Measurements from ENCODE around the gene TENT4B. TPM values are rescaled to one million over a fixed set of nuclear protein-coding genes. Genes with fewer than 3 reads are reported as not detected.

The TENT4B gene
- total RNA-seq, 1 donor from 2014 or later, result 7.1 TPM

DNA sequence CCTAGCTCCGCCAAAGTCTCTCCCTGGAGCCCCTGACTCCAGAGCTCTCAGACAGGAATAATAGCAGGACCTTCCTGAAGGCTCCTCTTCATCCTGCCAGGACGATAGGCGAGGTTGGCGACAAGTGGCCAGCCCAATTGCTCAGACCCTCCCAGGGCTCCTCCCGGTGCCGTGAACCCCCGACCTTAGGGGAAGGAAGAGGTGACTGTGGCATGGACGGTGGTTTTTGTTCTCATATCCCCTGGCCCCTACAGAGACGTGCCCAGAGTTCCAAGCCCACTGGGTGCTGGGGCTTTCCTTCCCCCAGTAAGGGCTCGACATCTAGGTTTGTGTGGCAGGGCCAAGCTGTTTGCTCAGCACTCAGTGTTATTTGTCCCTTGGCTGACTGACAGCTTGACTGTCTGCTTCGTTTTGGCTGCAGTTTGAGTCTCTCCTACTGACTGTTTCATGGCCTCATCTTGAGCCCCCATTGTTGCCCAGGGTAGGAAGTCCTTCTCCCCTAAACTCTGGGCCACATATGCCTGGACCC lies 108.7 kb downstream of the TENT4B start:
- H3K9me3 Mint-ChIP-seq (ENCODE audit: unreplicated experiment), result no peaks in the 10 kb centered on the region
- H3K27ac Mint-ChIP-seq (ENCODE audit: unreplicated experiment), result no peak overlapping the region
- H3K4me3 Mint-ChIP-seq (ENCODE audit: unreplicated experiment), result no peak overlapping the region
- H3K27me3 Mint-ChIP-seq (ENCODE audit: unreplicated experiment), result no peaks in the 10 kb centered on the region
- TF ChIP-seq, protein P1, sequence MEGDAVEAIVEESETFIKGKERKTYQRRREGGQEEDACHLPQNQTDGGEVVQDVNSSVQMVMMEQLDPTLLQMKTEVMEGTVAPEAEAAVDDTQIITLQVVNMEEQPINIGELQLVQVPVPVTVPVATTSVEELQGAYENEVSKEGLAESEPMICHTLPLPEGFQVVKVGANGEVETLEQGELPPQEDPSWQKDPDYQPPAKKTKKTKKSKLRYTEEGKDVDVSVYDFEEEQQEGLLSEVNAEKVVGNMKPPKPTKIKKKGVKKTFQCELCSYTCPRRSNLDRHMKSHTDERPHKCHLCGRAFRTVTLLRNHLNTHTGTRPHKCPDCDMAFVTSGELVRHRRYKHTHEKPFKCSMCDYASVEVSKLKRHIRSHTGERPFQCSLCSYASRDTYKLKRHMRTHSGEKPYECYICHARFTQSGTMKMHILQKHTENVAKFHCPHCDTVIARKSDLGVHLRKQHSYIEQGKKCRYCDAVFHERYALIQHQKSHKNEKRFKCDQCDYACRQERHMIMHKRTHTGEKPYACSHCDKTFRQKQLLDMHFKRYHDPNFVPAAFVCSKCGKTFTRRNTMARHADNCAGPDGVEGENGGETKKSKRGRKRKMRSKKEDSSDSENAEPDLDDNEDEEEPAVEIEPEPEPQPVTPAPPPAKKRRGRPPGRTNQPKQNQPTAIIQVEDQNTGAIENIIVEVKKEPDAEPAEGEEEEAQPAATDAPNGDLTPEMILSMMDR (IDR thresholded peaks at IDR 0.05; ENCODE audit: unreplicated experiment), result no peak
- no peak for DNase-seq (ENCODE audit: low spot score)
- no peaks in the 10 kb centered on the region for H3K36me3 Mint-ChIP-seq (ENCODE audit: low read depth, unreplicated experiment)
- peaks cover 4% of the 10 kb centered on the region for H3K4me1 Mint-ChIP-seq (ENCODE audit: unreplicated experiment)

DNA sequence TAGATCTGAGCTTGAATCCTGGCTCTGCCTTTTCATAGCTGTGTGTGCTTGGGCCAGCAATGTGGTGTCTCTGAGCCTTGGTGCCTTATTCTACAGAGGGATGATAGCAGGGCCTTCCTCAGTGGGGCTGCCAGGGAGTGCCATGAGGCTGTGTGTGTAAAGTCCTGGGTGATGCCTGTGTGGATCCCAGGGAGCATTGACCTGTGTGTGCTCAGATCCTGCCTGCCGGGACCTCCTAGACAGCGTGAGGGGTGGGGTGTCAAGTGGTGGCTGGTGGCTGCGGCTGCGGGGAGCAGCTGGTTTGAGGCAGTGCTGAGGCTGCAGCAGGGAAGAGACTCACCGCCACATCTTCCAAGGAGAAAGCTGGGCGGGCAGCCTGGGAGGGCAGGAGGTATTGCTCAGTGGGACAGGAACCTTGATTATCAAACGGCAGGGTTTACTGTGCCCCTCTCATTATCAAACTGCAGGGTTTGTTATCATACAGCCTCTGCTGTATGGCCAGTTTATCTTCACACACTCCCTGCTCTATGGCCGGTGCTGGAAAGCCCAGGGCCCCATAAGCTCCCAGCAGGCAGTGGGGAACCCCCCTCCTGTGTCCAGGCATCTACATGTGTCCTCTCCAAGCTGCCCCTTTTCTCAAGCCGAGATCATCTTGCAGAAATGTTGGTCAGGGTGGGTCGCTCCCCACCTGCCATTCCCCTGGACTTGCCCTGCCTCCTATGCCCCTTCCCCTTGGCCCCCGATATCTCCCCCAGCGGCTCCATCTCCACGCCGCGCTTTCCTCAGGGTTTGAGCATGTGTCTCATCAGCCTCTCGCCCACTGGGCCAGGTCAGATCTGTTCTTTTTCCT lies 110.2 kb downstream of the TENT4B start:
- H3K4me3 Mint-ChIP-seq (ENCODE audit: unreplicated experiment), result no peak overlapping the region
- H3K9me3 Mint-ChIP-seq (ENCODE audit: unreplicated experiment), result no peaks in the 10 kb centered on the region
- no peak overlapping the region for H3K27ac Mint-ChIP-seq (ENCODE audit: unreplicated experiment)
- no peaks in the 10 kb centered on the region for H3K36me3 Mint-ChIP-seq (ENCODE audit: low read depth, unreplicated experiment)
- no peaks in the 10 kb centered on the region for H3K27me3 Mint-ChIP-seq (ENCODE audit: unreplicated experiment)
- DNase-seq (ENCODE audit: low spot score), result no peak
- TF ChIP-seq, protein P1 (IDR thresholded peaks at IDR 0.05; ENCODE audit: unreplicated experiment), result no peak
- H3K4me1 Mint-ChIP-seq (ENCODE audit: unreplicated experiment), result peaks cover 14% of the 10 kb centered on the region

DNA sequence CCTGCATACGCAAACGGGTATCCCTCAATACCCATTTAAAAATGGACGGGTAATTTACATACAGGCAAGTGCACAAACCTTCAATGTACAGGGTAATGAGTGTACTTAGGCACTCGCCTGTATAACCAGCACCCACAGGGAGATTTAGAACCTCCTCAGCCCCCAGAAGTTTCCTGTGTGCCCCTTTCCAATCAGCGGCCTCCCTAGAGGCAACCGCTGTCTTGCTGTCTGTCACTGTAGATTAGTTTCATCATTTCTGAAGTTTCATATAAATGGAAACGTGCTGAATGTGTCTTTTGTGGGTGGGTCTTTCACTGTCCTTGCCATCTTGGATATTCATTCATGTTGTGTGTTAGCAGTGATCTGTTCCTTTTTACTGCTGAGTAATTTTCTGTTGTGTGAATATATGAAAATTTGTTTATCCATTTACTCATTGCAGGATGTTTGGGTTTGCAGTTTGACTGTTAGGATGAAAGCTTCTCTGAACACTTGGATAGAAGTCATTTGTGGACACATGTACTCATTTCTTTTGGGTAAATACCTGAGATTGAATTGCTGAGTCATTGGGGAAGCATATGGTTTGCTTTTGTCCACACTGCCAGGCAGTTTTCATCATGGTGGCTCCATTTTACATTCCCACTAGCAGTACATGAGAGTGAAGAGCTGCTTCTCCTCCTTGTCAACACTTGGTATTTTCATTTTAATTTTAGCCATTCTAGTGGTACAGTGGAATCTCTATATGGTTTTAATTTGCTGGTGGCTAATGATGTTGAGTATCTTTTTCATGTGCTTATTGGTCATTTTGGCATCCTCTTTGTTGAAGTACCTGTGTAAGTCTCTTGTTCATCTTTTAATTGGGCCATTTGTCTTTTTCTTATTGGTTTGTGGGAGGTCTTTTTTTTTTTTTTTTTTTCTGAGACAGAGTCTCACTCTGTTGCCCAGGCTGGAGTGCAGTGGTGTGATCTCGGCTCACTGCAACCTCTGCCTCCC lies 111.1 kb downstream of the TENT4B start:
- no peak for DNase-seq (ENCODE audit: low spot score)
- TF ChIP-seq, protein P1 (IDR thresholded peaks at IDR 0.05; ENCODE audit: unreplicated experiment), result no peak
- H3K9me3 Mint-ChIP-seq (ENCODE audit: unreplicated experiment), result no peaks in the 10 kb centered on the region
- H3K36me3 Mint-ChIP-seq (ENCODE audit: low read depth, unreplicated experiment), result peaks cover 3% of the 10 kb centered on the region
- no peak overlapping the region for H3K4me3 Mint-ChIP-seq (ENCODE audit: unreplicated experiment)
- H3K4me1 Mint-ChIP-seq (ENCODE audit: unreplicated experiment), result peaks cover 14% of the 10 kb centered on the region
- no peak overlapping the region for H3K27ac Mint-ChIP-seq (ENCODE audit: unreplicated experiment)
- no peaks in the 10 kb centered on the region for H3K27me3 Mint-ChIP-seq (ENCODE audit: unreplicated experiment)

DNA sequence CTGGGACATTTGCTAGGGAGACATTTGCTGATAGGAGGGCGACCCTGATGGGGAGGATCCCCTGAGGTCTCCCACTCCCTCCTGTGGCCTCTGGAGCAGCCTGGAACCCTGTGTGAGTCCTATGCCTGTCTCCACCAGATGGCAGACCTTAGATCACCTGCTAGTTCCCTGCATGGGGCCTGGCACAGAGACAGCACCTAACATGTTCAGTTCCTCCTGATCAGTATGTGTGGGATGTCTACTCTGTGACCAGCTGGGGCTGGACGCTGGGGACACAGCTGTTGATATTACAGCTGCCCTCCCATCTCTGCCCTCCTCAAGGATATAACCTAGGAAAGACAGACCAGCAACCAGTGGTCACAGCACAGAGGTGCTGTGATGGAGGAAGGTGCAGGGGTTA lies 112.2 kb downstream of the TENT4B start:
- no peak overlapping the region for H3K4me3 Mint-ChIP-seq (ENCODE audit: unreplicated experiment)
- H3K27ac Mint-ChIP-seq (ENCODE audit: unreplicated experiment), result no peak overlapping the region
- TF ChIP-seq, protein P1 (IDR thresholded peaks at IDR 0.05; ENCODE audit: unreplicated experiment), result no peak
- peaks cover 14% of the 10 kb centered on the region for H3K4me1 Mint-ChIP-seq (ENCODE audit: unreplicated experiment)
- no peaks in the 10 kb centered on the region for H3K27me3 Mint-ChIP-seq (ENCODE audit: unreplicated experiment)
- no peaks in the 10 kb centered on the region for H3K9me3 Mint-ChIP-seq (ENCODE audit: unreplicated experiment)
- no peak for DNase-seq (ENCODE audit: low spot score)
- peaks cover 3% of the 10 kb centered on the region for H3K36me3 Mint-ChIP-seq (ENCODE audit: low read depth, unreplicated experiment)

All from endothelial cell (in vitro differentiated cells).